Measurements from ENCODE around the gene ZNF891.

Gene ZNF891

GRCh38 chr12:133130038-133130807, at the start of gene ZNF891, which contains the start of gene ZNF10:
Gene ZNF891, minus strand, starts transcription at chr12:133130274. Its CDS starts 8,356 bp downstream, at chr12:133121918.
Gene ZNF10, plus strand, starts transcription at chr12:133130627. Its CDS starts 13,866 bp downstream, at chr12:133144493.
- DNase-seq: peak; percentile 97

GRCh38 chr12:133174901-133175300, 44.8 kb upstream of the ZNF891 start:
- DNase-seq: no peak

- no peak for DNase-seq
These were observed 42.4 kb upstream of the ZNF891 start for GRCh38 chr12:133172491-133172890.

GRCh38 chr12:133165776-133166175, 35.7 kb upstream of the ZNF891 start:
- DNase-seq: no peak

- DNase-seq: no peak
These were observed 26.1 kb upstream of the ZNF891 start for GRCh38 chr12:133156125-133156690.

GRCh38 chr12:133145981-133146380, 15.9 kb upstream of the ZNF891 start:
- DNase-seq: no peak

- DNase-seq: no peak
These were observed 5.7 kb upstream of the ZNF891 start for GRCh38 chr12:133135747-133136146.

- peak; percentile 47 for DNase-seq
These were observed 694 bp upstream of the ZNF891 start for GRCh38 chr12:133130808-133131128.

- peak; percentile 10 for DNase-seq
These were observed 571 bp downstream of the ZNF891 start for GRCh38 chr12:133129368-133130037.

GRCh38 chr12:133124674-133125073, 5.4 kb downstream of the ZNF891 start:
- no peak for DNase-seq

- DNase-seq: no peak
These were observed 9.5 kb downstream of the ZNF891 start for GRCh38 chr12:133120385-133121191.

- DNase-seq: no peak
These were observed 21.9 kb downstream of the ZNF891 start for GRCh38 chr12:133108150-133108549.

GRCh38 chr12:133107121-133107520, 23.0 kb downstream of the ZNF891 start:
- no peak for DNase-seq

GRCh38 chr12:133106253-133106652, 23.8 kb downstream of the ZNF891 start:
- no peak for DNase-seq

- DNase-seq: no peak
These were observed 24.5 kb downstream of the ZNF891 start for GRCh38 chr12:133105620-133106019.

GRCh38 chr12:133083345-133083744, 46.7 kb downstream of the ZNF891 start:
- no peak for DNase-seq

- DNase-seq: peak; percentile 4
These were observed 48.8 kb downstream of the ZNF891 start for GRCh38 chr12:133081159-133081780.

GRCh38 chr12:133080368-133081158, 49.5 kb downstream of the ZNF891 start, which contains the start of gene ZNF140:
Gene ZNF140, plus strand, starts transcription at chr12:133080923. Its CDS starts 398 bp downstream, at chr12:133081321.
- DNase-seq: peak; percentile 95

- DNase-seq: peak; percentile 95
These were observed 50.1 kb downstream of the ZNF891 start for GRCh38 chr12:133080026-133080367.

GRCh38 chr12:133073836-133074235, 56.2 kb downstream of the ZNF891 start:
- DNase-seq: no peak

GRCh38 chr12:133063556-133063955, 66.5 kb downstream of the ZNF891 start:
- no peak for DNase-seq

- DNase-seq: no peak
These were observed 68.1 kb downstream of the ZNF891 start for GRCh38 chr12:133061954-133062353.
